ENCODE results near the gene CACNA2D3.

- no peak for TF ChIP-seq CTCF (conservative IDR thresholded peaks at IDR 0.05)
- no peak for TF ChIP-seq EZH2 (IDR thresholded peaks at IDR 0.05; ENCODE audit: low read depth)
Measured at GRCh38 chr3:54634122-54634469, 511.7 kb downstream of the CACNA2D3 start.

Measured in PC-9 (cell line).